GM06990 (cell line): Measurements from ENCODE around the gene OPCML.

Source experiments
- DNase-seq: peaks from one replicate; pipeline ENCODE4 v3.0.0-alpha.2; 2011; ENCODE audit not compliant: insufficient read length; ENCODE audit errors: extremely low read depth
- H3K27me3 ChIP-seq: replicated peaks from 2 replicates; pipeline ENCODE4 v1.6.0; 2011; ENCODE audit warnings: low read length; ENCODE audit not compliant: control insufficient read depth, insufficient read depth
- H3K36me3 ChIP-seq: 2 replicates; pipeline ENCODE4 v1.5.1; 2011; ENCODE audit warnings: low read length; ENCODE audit not compliant: control insufficient read depth, insufficient read depth
- H3K4me3 ChIP-seq: replicated peaks from 2 replicates; pipeline ENCODE4 v1.5.1; 2011; ENCODE audit warnings: low read depth, mild to moderate bottlenecking, control low read depth, low read length
- TF ChIP-seq, protein P1 (sequence below): IDR thresholded peaks from 2 replicates; pipeline ENCODE4 v1.5.1; 2011; ENCODE audit warnings: low read length, control low read depth, mild to moderate bottlenecking, inconsistent platforms; ENCODE audit not compliant: insufficient read depth, poor library complexity, severe bottlenecking

The OPCML gene

DNA sequence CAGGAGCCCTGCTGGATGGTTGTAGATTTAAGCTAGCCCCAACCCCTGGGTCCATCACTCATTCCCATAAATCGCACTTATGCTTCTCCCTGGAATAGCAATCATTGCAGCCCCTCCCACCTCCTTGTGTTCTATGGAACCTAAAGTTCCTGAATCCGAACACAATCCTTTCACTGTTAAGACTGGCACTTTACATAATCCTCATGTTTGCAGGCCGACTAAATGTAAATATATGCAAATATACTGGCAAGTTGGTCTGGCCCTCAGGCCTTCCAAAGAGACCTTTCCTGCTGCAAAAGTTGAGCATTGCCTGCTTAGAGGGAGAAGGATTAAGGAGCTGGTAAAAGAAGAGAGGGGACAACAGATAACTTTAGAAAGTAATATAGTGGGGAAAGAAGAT is 892.9 kb downstream of the OPCML start:
- TF ChIP-seq, protein P1, sequence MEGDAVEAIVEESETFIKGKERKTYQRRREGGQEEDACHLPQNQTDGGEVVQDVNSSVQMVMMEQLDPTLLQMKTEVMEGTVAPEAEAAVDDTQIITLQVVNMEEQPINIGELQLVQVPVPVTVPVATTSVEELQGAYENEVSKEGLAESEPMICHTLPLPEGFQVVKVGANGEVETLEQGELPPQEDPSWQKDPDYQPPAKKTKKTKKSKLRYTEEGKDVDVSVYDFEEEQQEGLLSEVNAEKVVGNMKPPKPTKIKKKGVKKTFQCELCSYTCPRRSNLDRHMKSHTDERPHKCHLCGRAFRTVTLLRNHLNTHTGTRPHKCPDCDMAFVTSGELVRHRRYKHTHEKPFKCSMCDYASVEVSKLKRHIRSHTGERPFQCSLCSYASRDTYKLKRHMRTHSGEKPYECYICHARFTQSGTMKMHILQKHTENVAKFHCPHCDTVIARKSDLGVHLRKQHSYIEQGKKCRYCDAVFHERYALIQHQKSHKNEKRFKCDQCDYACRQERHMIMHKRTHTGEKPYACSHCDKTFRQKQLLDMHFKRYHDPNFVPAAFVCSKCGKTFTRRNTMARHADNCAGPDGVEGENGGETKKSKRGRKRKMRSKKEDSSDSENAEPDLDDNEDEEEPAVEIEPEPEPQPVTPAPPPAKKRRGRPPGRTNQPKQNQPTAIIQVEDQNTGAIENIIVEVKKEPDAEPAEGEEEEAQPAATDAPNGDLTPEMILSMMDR: no peak
- no peak for DNase-seq
- Histone ChIP-seq H3K27me3 (no peaks in the 10 kb centered on the region; the same call in none of the 2 replicates), H3K36me3 (no peaks in the 10 kb centered on the region), H3K4me3 (no peak overlapping the region)

DNA sequence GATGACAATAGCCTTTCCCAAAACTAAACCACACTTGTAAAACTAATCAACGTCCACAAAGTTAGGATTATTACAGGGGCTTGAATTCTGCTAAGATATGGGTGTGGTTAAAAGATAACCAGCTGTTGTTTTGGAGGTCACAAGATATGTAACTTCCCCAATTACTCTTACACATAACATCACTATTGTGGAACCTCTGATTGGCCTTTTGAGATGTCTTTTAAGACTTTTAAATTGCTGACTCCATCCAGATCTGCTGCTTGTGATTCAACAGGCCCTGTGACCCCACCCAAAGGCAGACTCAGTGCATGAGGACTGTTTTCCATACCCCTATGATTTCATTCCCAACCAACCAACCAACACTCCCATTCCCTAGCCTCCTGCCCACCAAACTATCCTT is 893.9 kb downstream of the OPCML start:
- Histone ChIP-seq H3K4me3 (no peak overlapping the region), H3K36me3 (no peaks in the 10 kb centered on the region), H3K27me3 (no peaks in the 10 kb centered on the region; the same call in none of the 2 replicates)
- TF ChIP-seq, protein P1: no peak
- no peak for DNase-seq

DNA sequence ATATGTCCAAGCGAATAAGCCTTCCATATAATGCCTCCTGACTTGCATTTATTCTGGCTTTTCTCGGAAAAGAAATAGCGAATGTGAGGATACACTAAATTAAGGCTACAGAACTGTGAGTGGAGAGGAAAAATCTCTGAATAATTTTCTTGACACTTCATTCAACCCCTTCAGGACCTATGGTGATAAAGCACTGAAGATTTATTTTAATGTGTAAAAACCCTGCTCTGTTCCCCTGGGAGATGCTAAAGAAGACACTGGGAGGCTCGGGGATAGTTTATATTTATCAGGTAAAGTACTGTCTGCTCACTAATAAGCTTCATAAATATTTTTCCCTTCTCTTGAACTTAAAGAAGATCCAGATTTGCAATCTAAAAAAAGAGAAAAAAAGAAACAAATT is 895.8 kb downstream of the OPCML start:
- no peak for DNase-seq
- Histone ChIP-seq H3K27me3 (no peaks in the 10 kb centered on the region; the same call in 1 of the 2 replicates), H3K4me3 (no peak overlapping the region), H3K36me3 (no peaks in the 10 kb centered on the region)
- TF ChIP-seq, protein P1: no peak

DNA sequence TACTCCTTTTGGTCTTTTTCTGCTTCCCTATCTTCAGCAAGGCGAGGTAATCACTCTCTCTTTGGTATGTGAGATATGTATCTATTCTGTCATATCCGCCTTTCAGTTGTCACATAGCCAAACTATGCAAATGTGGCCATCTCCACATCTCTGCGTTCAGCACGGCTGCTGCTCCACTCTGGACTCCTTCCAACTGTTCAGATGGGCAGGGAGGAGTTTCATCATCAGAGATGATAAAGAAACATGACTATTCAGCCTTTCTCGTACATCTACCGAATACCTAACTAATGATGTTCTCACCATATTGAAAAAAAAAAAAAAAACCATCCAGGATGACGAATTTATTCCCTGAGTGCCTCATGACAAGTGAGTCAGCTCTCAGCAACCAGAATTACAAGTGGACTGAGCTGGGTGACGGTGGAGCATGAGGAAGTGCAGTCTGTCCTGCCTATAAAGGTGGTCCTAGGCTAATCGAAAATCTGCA is 899.6 kb downstream of the OPCML start:
- Histone ChIP-seq H3K36me3 (no peaks in the 10 kb centered on the region), H3K27me3 (no peaks in the 10 kb centered on the region), H3K4me3 (no peak overlapping the region)
- DNase-seq: no peak
- TF ChIP-seq, protein P1: no peak

DNA sequence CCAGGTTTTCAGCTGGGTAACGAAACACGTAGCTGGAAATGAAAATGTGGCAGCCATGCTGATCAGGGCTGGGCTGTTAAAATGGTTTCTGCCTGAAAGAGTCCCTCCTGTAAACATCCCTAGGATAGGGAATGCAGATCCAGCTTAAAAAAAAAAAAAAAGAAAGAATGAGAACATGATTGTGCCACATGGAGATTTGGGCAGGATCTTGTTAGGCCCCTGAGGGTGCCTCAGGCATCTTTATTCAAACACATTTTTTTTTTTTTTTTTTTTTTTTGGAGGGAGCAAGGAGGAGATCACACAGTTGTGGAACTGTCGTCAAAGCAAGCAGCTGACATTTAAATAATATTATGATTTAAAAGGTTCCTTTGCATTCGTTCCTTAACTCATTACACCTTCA is 900.3 kb downstream of the OPCML start:
- H3K36me3 ChIP-seq: no peaks in the 10 kb centered on the region
- no peak overlapping the region for H3K4me3 ChIP-seq
- no peak for DNase-seq
- H3K27me3 ChIP-seq: no peaks in the 10 kb centered on the region
- TF ChIP-seq, protein P1: no peak

DNA sequence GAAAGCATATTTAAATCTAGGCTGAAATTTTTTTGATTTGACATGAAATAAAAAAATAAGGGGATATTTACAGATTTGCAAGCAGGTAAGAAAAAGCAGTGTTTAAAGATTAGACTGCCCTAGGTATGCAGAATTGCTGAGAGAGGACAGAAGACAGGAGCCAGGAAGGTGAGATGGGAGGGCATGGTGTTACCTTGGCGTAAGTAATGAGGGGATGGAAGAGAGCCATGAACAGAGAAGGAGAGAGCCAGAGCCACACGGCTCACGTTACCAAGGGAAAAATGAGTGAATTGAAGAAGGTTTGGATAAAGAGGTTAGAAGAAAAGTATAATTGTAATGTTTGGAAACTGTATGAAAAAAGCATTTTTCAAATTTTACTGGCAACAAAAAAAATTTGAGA is 904.3 kb downstream of the OPCML start:
- Histone ChIP-seq H3K27me3 (no peaks in the 10 kb centered on the region), H3K36me3 (no peaks in the 10 kb centered on the region), H3K4me3 (no peak overlapping the region)
- TF ChIP-seq, protein P1: no peak
- no peak for DNase-seq
